ENCODE measurements around the gene DNAJC8. TPM values are rescaled to one million over a fixed set of nuclear protein-coding genes. Genes with fewer than 3 reads are reported as not detected.

The DNAJC8 gene
- total RNA-seq, 1 experiment from 2014 or later = 61.4 TPM

DNA sequence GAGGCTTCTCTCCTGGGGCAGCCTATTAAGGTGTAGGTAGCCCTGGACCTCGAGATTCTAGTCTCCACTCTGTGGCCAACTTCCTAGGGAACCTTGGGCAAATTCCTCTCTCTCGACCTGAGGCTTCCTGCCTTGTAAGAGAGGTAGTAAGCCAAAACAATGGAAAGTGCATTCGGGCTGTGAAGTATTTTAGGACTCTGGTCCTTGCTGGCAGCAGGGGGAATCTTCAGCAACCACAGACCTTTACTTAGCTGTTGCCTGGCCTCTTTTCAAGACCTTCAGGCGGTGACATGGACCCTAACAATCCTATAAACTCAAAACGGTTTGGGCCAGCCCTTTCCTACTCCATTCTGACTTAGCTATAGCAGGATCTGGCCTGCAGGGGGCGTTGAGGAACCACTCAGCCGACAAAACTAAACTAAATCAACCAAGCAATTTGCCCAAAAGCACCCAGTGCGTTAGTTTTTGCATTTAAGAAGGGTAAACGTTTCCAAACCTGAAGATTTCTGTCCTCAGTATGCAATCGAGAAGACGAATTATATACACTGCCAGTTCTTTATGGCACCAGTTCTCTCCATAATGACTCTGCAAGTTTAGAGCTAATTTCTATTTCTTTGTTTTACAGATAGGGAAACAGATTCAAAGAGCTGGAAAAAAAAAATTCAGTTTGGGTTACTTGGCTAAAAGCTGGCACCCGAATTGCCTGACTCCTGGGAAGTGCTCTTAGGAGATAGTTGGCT is 15.6 kb upstream of the DNAJC8 start:
- no peaks in the 10 kb centered on the region for H3K27me3 ChIP-seq (ENCODE audit: insufficient read depth, low read depth)
- H3K4me2 ChIP-seq = peak overlapping the region; percentile 93
- H3K9me2 ChIP-seq (ENCODE audit: insufficient read depth) = no peaks in the 10 kb centered on the region
- H3K9me3 ChIP-seq (ENCODE audit: insufficient read depth, low read depth) = no peaks in the 10 kb centered on the region
- H3K4me1 ChIP-seq (replicated peaks; ENCODE audit: insufficient read depth) = peaks cover 31% of the 10 kb centered on the region
- intact Hi-C loops (cut with micrococcal nuclease; ENCODE audit: unreplicated experiment) = loop anchor here (1.0 to 5.0 kb wide), 6 partner anchors 80 to 628 kb away; partner anchors contain the start of genes MED18 and RCC1
- H3K4me3 ChIP-seq = peak overlapping the region; percentile 49; the same call in 1 of the 2 replicates
- peak; percentile 50 to 72 for DNase-seq
- peaks cover 41% of the 10 kb centered on the region for H3F3A ChIP-seq (ENCODE audit: insufficient read depth, low read depth)
- H4K20me1 ChIP-seq (ENCODE audit: insufficient read depth) = no peaks in the 10 kb centered on the region
- ChIA-PET POLR2A (ENCODE audit: unreplicated experiment) (interaction anchor here (0.6 to 1.9 kb wide), 9 partner anchors 12 to 401 kb away, joined by 3 to 14 read pairs (median 5); partner anchors contain the start of gene MED18), CTCF (interaction anchor here (0.5 to 1.7 kb wide), 10 partner anchors 10 to 354 kb away, joined by 3 to 13 read pairs (median 6); partner anchors contain the start of genes MED18 and SESN2)
- H3K27ac ChIP-seq = peak overlapping the region; percentile 100
- TF ChIP-seq EZH2 (IDR thresholded peaks at IDR 0.05; ENCODE audit: low read depth) = no peak
- TF ChIP-seq, protein P1, sequence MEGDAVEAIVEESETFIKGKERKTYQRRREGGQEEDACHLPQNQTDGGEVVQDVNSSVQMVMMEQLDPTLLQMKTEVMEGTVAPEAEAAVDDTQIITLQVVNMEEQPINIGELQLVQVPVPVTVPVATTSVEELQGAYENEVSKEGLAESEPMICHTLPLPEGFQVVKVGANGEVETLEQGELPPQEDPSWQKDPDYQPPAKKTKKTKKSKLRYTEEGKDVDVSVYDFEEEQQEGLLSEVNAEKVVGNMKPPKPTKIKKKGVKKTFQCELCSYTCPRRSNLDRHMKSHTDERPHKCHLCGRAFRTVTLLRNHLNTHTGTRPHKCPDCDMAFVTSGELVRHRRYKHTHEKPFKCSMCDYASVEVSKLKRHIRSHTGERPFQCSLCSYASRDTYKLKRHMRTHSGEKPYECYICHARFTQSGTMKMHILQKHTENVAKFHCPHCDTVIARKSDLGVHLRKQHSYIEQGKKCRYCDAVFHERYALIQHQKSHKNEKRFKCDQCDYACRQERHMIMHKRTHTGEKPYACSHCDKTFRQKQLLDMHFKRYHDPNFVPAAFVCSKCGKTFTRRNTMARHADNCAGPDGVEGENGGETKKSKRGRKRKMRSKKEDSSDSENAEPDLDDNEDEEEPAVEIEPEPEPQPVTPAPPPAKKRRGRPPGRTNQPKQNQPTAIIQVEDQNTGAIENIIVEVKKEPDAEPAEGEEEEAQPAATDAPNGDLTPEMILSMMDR (conservative IDR thresholded peaks at IDR 0.05) = peak; percentile 88
- no peaks in the 10 kb centered on the region for H3K36me3 ChIP-seq (ENCODE audit: low read depth)
- BruUV-seq (replicated peaks) = no TSS peak
- 0 out of 2 replicates have a peak, but pooled peaks cover 3% of the 10 kb centered on the region for H3K79me2 ChIP-seq (ENCODE audit: low read depth)
- H2AFZ ChIP-seq = 0 out of 2 replicates have a peak overlapping the region, but pooled peaks have one; percentile 52

DNA sequence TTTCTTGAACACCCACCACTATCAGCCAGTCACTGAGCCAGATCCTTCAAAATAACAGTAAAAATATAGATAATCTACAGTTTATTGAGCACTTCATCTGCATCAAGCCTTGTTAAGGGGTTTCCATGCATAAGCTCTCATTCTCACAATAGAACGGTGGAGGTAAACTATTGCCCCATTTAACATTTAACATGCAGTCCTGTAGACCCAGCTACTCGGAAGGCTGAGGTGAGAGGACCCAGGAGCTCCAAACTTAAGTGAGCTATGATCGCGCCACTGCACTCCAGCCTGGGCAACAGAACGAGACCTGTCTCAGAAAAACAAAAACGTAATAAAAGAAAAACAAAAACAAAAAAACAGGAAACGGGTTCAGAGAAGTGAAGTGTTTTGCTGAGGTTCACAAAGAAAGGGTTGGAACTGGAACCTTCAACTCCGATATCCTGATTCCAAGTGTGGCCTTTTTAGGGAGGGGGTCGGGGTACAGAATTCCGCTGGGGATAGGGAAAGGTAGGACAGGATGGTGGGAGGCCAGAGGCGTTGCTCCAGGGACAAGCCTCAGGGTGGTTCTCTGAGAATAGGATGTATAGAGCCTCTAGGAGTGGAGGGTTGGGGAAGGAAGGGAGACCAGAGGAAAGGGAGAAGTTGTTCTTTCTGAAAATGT is 14.9 kb upstream of the DNAJC8 start:
- DNase-seq = no peak
- ChIA-PET POLR2A (ENCODE audit: unreplicated experiment) (interaction anchor here (0.6 to 1.9 kb wide), 3 partner anchors 13 to 334 kb away, joined by 3 to 14 read pairs (median 5); no protein-coding TSS in a partner anchor), CTCF (interaction anchor here (0.5 to 1.3 kb wide), 5 partner anchors 9 to 1717 kb away, joined by 3 to 10 read pairs (median 3); no protein-coding TSS in a partner anchor)
- Histone ChIP-seq H3K36me3 (ENCODE audit: low read depth) (no peaks in the 10 kb centered on the region), H3K9me2 (ENCODE audit: insufficient read depth) (no peaks in the 10 kb centered on the region), H2AFZ (no peak overlapping the region), H3K9me3 (ENCODE audit: insufficient read depth, low read depth) (no peaks in the 10 kb centered on the region), H3K4me1 (replicated peaks; ENCODE audit: insufficient read depth) (peaks cover 31% of the 10 kb centered on the region), H4K20me1 (ENCODE audit: insufficient read depth) (no peaks in the 10 kb centered on the region), H3K4me3 (peak overlapping the region; percentile 45; the same call in 1 of the 2 replicates), H3F3A (ENCODE audit: insufficient read depth, low read depth) (peaks cover 41% of the 10 kb centered on the region), H3K27ac (peak overlapping the region; percentile 100; the same call in 1 of the 2 replicates), H3K79me2 (ENCODE audit: low read depth) (0 out of 2 replicates have a peak, but pooled peaks cover 3% of the 10 kb centered on the region), H3K4me2 (peak overlapping the region; percentile 93), H3K27me3 (ENCODE audit: insufficient read depth, low read depth) (no peaks in the 10 kb centered on the region)
- BruUV-seq (replicated peaks) = TSS peak; percentile 55
- TF ChIP-seq, protein P1 (conservative IDR thresholded peaks at IDR 0.05) = no peak
- no peak for TF ChIP-seq EZH2 (IDR thresholded peaks at IDR 0.05; ENCODE audit: low read depth)
- intact Hi-C loops (cut with micrococcal nuclease; ENCODE audit: unreplicated experiment) = loop anchor here (2.0 to 5.0 kb wide), 4 partner anchors 81 to 629 kb away; partner anchors contain the start of genes MED18 and RCC1

DNA sequence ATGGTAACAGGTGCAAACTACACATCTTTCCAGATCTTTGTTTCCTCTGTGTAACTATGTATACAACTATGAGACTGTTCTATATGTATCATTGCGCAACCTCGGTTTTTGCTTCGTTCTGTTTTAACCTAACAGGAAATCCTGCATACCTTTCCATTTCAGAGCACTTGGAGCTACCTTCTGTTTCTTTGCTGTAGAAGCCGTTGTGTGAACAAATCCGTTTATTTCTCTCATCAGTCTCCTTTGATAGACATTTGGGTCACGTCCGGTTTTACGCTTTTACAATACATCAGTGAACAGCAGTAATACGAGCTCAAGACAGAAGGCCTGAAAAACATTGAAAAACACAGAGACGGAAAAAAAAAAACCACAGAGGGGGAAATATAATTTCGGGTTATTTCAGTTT is 13.6 kb upstream of the DNAJC8 start:
- peak overlapping the region; percentile 79 for H3K27ac ChIP-seq
- no peaks in the 10 kb centered on the region for H3K9me2 ChIP-seq (ENCODE audit: insufficient read depth)
- ChIA-PET CTCF (interaction anchor here (0.6 kb wide), 1 partner anchor 10 kb away, joined by 8 read pairs; the partner anchor contains the start of gene ATP5IF1), POLR2A (ENCODE audit: unreplicated experiment) (interaction anchor here (0.5 to 0.8 kb wide), 8 partner anchors 10 to 267 kb away, joined by 3 to 43 read pairs (median 5); partner anchors contain the start of gene ATP5IF1)
- peak overlapping the region; percentile 89 for H3K4me2 ChIP-seq
- H2AFZ ChIP-seq = peak overlapping the region; percentile 87
- TSS peak; percentile 79 for BruUV-seq (replicated peaks)
- no peaks in the 10 kb centered on the region for H3K9me3 ChIP-seq (ENCODE audit: insufficient read depth, low read depth)
- H3K27me3 ChIP-seq (ENCODE audit: insufficient read depth, low read depth) = no peaks in the 10 kb centered on the region
- peaks cover 41% of the 10 kb centered on the region for H3F3A ChIP-seq (ENCODE audit: insufficient read depth, low read depth)
- DNase-seq = peak; percentile 40 to 92
- H3K79me2 ChIP-seq (ENCODE audit: low read depth) = 0 out of 2 replicates have a peak, but pooled peaks cover 3% of the 10 kb centered on the region
- no peaks in the 10 kb centered on the region for H3K36me3 ChIP-seq (ENCODE audit: low read depth)
- H4K20me1 ChIP-seq (ENCODE audit: insufficient read depth) = no peaks in the 10 kb centered on the region
- intact Hi-C loops (cut with micrococcal nuclease; ENCODE audit: unreplicated experiment) = loop anchor here (5.0 kb wide), 1 partner anchor 261 kb away; the partner anchor contains the start of gene RCC1
- peaks cover 31% of the 10 kb centered on the region for H3K4me1 ChIP-seq (replicated peaks; ENCODE audit: insufficient read depth)
- H3K4me3 ChIP-seq = peak overlapping the region; percentile 76
- TF ChIP-seq, protein P1 (conservative IDR thresholded peaks at IDR 0.05) = no peak
- no peak for TF ChIP-seq EZH2 (IDR thresholded peaks at IDR 0.05; ENCODE audit: low read depth)
